HG02678 (cell line): ENCODE results near the gene ZFP69B.

ENCODE experiments used
- ATAC-seq: cut with Tn5 transposase; IDR thresholded peaks from one replicate; pipeline ENCODE4 v1.9.1; 2021; ENCODE audit warnings: mild to moderate bottlenecking, moderate library complexity; ENCODE audit not compliant: unreplicated experiment

Gene ZFP69B

GRCh38 chr1:40449684-40450494 is at the start of gene ZFP69B:
Gene ZFP69B, plus strand, starts transcription at chr1:40450476. Its CDS starts 486 bp downstream, at chr1:40450962.
- ATAC-seq = peak; percentile 85

GRCh38 chr1:40401473-40402201 is 48.6 kb upstream of the ZFP69B start:
- ATAC-seq = no peak

GRCh38 chr1:40404670-40405462 is 45.4 kb upstream of the ZFP69B start:
- ATAC-seq = no peak

GRCh38 chr1:40405812-40406211 is 44.5 kb upstream of the ZFP69B start:
- ATAC-seq = no peak

DNA sequence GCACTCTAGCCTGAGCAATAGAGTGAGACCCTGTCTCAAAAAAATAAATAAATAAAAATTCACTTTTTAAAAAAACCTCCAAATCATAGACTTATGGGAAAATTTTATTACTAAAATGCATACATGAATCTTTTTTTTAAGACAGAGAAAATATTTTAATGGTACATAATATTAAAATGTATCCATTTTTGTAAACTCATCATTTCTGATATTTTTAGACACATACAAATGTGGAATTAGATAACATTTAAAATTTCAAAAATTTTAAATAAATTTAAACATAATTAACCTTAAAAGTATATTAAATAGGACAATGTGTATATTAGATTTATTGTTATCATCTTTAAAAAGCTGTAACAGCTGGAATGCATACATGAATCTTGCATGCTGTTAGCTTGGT is 42.8 kb upstream of the ZFP69B start:
- no peak for ATAC-seq

DNA sequence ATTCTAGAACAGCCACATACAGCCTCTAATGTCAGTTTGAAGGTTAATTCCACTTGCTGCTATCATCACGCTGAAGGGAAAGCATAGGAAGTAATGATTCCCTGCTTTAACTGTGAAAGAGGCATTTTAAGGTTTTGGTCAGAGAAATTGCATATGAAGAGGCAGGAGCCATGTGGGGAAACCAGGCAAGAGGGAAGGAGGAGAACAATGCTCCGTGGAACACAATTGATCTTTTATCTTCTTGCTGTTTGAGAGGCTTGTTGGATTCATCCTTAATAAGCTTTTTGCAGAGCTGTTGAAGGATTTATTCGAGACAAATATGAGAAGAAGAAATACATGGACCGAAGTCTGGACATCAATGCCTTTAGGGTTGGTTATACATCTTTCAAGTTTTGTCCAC is 40.8 kb upstream of the ZFP69B start:
- no peak for ATAC-seq

DNA sequence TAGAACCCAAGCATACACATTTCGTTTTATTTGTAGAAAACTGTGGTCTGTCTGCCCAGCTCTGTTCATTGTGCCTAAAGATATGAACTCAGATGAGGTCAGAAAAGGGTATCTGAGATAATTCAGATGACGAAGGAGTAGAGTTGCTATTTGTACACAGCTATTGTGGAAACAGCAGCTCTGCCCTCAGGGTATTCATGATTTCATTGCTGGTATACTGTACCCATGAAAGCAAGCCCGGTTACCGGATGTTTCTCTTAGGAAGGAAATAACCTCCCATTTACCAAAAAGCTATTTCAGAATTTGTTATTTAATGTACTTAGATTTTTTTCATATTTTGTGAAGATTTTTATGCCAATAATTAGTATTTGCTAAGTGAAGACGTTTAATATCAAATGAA is 39.0 kb upstream of the ZFP69B start:
- ATAC-seq = no peak

- ATAC-seq = no peak
Measured at GRCh38 chr1:40411843-40412242, 38.4 kb upstream of the ZFP69B start.

GRCh38 chr1:40413527-40414252 is 36.6 kb upstream of the ZFP69B start:
- no peak for ATAC-seq

DNA sequence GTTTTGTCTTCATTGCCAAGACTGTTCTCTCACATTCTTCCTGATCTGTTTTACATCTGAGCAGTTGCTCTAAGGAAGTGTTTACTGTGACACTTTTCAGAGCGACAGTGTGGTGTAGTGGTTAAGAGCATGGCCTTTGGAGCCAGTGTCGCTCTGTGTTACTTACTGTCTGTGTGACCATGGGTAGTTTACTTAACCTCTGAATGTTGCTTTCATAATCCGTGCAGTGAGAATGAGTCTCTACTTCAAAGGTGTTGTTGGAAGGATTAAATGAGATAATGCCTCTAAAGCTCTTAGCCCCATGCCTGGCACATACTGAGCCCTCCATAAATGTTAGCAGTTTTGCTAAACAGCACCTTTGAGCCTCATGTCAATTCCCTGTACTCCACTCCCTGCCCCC is 35.9 kb upstream of the ZFP69B start:
- ATAC-seq = no peak

DNA sequence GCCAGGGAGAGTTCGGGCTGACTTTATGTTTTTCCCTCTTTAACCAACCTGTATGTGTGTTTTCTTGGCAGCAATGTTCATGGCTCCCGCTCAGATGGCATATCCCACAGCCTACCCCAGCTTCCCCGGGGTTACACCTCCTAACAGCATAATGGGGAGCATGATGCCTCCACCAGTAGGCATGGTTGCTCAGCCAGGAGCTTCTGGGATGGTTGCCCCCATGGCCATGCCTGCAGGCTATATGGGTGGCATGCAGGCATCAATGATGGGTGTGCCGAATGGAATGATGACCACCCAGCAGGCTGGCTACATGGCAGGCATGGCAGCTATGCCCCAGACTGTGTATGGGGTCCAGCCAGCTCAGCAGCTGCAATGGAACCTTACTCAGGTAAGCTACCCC is 33.6 kb upstream of the ZFP69B start:
- no peak for ATAC-seq

GRCh38 chr1:40421431-40422384 is 28.6 kb upstream of the ZFP69B start:
- ATAC-seq = no peak

GRCh38 chr1:40422630-40423263 is 27.5 kb upstream of the ZFP69B start:
- ATAC-seq = no peak

GRCh38 chr1:40423264-40423642 is 27.0 kb upstream of the ZFP69B start:
- no peak for ATAC-seq

DNA sequence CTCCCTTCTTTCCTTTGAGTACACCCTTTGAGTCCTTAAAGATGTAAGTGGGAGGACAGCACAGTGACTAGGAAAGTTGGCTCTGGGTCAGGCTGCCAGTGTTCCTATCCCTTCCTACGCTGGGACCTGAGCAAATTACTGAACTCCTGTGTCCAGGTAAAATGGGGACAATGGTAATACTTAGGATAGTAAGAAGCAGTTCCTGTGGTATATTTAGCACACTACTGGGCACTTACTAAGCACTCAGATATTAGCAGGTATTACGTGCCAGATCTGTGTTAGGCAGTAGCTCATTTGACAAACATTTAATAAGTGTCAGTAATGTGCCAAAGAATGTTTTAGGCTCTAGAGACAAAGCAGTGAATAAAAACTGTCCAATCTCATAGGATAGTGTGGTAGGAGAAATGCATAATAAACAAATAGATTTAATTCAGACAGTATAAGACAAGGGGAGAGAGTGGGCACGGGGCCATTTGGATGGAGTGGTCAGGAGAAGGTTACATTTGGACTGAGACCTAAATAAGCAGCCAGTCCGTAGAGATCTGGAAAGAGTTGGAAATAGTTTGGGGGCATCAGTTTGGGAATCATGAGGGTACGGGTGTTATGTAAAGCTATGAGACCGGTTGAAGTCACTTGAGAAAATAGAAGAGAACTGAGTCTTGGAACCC is 26.2 kb upstream of the ZFP69B start:
- ATAC-seq = no peak

GRCh38 chr1:40425198-40425597 is 25.1 kb upstream of the ZFP69B start:
- no peak for ATAC-seq

DNA sequence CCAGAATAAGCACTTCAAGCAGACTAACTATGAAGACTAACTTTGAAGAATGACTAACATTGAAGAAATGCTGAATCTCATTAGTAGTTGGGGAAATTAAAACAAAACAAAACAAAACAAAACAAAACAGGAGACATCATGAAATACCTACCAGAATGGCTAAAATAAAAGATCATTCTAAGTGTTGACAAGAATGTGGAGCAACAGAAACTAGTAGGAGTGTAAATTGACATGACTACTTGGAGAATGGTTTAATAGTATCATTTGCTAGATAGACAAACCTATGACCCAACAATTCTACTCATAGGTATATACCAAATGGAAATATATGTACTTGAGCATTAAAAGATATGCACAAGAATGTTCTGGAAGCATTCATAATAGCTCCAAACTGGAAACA is 18.9 kb upstream of the ZFP69B start:
- no peak for ATAC-seq

- no peak for ATAC-seq
Measured at GRCh38 chr1:40432644-40433390, 17.5 kb upstream of the ZFP69B start.
